ENCODE results near the gene ASTN2. TPM values are rescaled to one million over a fixed set of nuclear protein-coding genes. Genes with fewer than 3 reads are reported as not detected.

ASTN2 gene
- polyA plus RNA-seq, 3 donors from 2014 or later = 1.7 to 4.5 (median 2.2) TPM

DNA sequence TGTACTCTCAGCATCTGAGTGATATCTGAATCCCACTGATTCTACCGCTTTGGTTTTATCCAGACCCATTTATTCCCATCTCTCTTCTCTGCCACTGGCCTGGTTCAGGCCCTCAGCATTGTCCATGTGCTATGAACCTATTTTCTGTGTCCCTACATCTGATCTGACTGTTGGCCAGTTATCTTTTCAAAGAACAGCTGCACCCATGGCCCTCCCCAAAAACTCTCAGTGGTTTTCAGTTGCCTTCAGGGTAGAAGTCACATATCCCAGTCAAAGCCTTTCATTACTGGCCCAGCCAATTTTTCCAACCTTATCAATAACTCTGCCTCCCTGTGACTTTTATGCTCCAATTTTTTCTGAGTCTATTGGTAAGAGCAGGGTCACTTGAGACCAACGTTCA is 430.7 kb downstream of the ASTN2 start:
- peaks cover 0 to 4% (median 2%) of the 10 kb centered on the region in 3 donors for H3K27me3 Mint-ChIP-seq (ENCODE audit: low read depth in 3 of 3)
- peaks cover 0 to 13% (median under 1%) of the 10 kb centered on the region in 6 donors for H3K9me3 Mint-ChIP-seq

GRCh38 chr9:116980582-116981120 is 434.2 kb downstream of the ASTN2 start:
- H3K27ac Mint-ChIP-seq = no peak overlapping the region
- H3K4me1 Mint-ChIP-seq = no peaks in the 10 kb centered on the region
- H3K4me3 Mint-ChIP-seq = no peak overlapping the region
- H3K27me3 Mint-ChIP-seq (ENCODE audit: low read depth in 3 of 3) = peaks cover 0 to 4% (median 2%) of the 10 kb centered on the region in 3 donors
- peaks cover 0 to 16% (median under 1%) of the 10 kb centered on the region in 6 donors for H3K9me3 Mint-ChIP-seq
- H3K36me3 Mint-ChIP-seq = no peaks in the 10 kb centered on the region
- DNase-seq = no peak

More for the DNA sequence above, 430.7 kb downstream of the ASTN2 start:
- Mint-ChIP-seq H3K4me1 (no peaks in the 10 kb centered on the region), H3K36me3 (no peaks in the 10 kb centered on the region), H3K4me3 (no peak overlapping the region), H3K27ac (no peak overlapping the region)
- DNase-seq = no peak

- peaks cover 0 to 7% (median 2%) of the 10 kb centered on the region in 3 donors for H3K27me3 Mint-ChIP-seq (ENCODE audit: low read depth in 3 of 3)
- H3K27ac Mint-ChIP-seq = no peak overlapping the region
These were observed 435.4 kb downstream of the ASTN2 start for GRCh38 chr9:116979456-116979855.

GRCh38 chr9:116978155-116978554 is 436.7 kb downstream of the ASTN2 start:
- Mint-ChIP-seq H3K9me3 (peaks cover 0 to 14% (median under 1%) of the 10 kb centered on the region in 6 donors), H3K36me3 (no peaks in the 10 kb centered on the region), H3K4me1 (no peaks in the 10 kb centered on the region), H3K27ac (no peak overlapping the region), H3K27me3 (ENCODE audit: low read depth in 3 of 3) (peaks cover 0 to 5% (median 2%) of the 10 kb centered on the region in 3 donors), H3K4me3 (no peak overlapping the region)
- no peak for DNase-seq

More at GRCh38 chr9:116979456-116979855, 435.4 kb downstream of the ASTN2 start:
- Mint-ChIP-seq H3K4me1 (no peaks in the 10 kb centered on the region), H3K4me3 (no peak overlapping the region), H3K9me3 (peaks cover 0 to 16% (median under 1%) of the 10 kb centered on the region in 6 donors), H3K36me3 (no peaks in the 10 kb centered on the region)
- DNase-seq = no peak

GRCh38 chr9:116975126-116975525 is 439.7 kb downstream of the ASTN2 start:
- Mint-ChIP-seq H3K4me3 (no peak overlapping the region), H3K9me3 (peaks cover 0 to 10% (median 1%) of the 10 kb centered on the region in 6 donors), H3K27ac (no peak overlapping the region), H3K4me1 (no peaks in the 10 kb centered on the region), H3K36me3 (no peaks in the 10 kb centered on the region), H3K27me3 (ENCODE audit: low read depth in 3 of 3) (peaks cover 0 to 5% (median 2%) of the 10 kb centered on the region in 3 donors)
- no peak for DNase-seq

DNA sequence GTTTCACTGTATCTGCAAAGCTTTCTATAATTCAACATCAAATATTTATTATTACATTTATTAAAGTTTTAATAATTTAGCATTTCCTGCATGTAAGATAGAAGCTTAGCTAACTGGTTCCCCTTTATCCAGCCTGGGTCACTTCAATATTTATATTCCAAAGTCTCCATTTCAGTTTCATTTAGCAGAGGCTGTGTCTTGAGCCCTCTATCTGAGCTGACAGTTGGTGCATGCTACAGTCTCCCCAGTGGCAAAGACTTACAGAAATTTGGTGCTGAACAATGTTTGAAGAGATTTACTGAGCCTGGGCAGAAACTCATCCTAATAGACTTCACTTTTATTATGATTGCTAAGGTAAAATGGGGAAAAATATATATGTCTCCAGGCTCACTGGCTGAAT is 448.7 kb downstream of the ASTN2 start:
- Mint-ChIP-seq H3K4me3 (no peak overlapping the region), H3K4me1 (no peaks in the 10 kb centered on the region), H3K27me3 (ENCODE audit: low read depth in 3 of 3) (peaks cover 1 to 9% (median 2%) of the 10 kb centered on the region in 3 donors), H3K27ac (no peak overlapping the region), H3K36me3 (peaks cover 0 to 10% (median 0%) of the 10 kb centered on the region in 3 donors), H3K9me3 (peaks cover 0 to 16% (median 4%) of the 10 kb centered on the region in 6 donors)
- DNase-seq = no peak

DNA sequence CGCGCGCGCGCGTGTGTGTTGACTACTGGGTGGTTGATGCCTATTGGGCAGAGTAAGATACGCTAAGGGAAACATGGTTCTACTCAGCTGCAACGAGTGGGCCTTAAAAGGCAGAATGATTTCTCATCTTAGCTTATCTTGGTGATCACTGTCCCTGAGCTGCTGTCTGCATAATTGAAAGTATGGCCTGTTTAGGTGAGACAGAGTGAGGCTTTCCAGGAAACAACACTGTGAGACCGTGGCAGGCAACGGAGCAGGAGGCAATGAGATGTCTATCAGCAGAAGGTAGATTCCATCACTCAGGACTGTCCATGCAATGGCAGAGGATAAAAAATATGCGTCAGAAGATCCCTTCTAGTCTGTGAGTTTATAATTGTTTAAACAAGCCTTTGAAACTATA is 450.6 kb downstream of the ASTN2 start:
- Mint-ChIP-seq H3K9me3 (peaks cover 0 to 16% (median 4%) of the 10 kb centered on the region in 6 donors), H3K36me3 (peaks cover 0 to 10% (median 0%) of the 10 kb centered on the region in 3 donors), H3K4me3 (no peak overlapping the region)

DNA sequence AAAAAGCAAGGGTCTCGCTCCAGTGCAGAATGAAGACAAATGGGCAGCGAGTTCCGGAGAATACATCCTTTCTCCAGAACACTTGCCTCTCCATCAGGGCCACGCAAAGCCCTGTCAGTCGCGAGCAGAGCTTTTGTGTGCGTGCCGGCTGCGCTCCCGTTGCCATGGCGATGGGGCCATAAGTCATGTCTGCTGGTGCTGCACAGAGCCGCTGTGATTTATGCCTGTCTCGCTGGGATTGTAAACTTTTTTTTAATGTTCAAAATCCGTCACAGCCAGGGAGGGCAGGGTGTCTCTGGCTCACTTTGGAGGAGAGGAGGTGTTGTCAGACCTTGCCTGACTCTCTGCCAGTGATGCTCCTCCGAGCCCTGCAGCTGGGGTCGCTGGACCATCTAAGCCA is 455.0 kb downstream of the ASTN2 start:
- H3K9me3 Mint-ChIP-seq = peaks cover 2 to 16% (median 7%) of the 10 kb centered on the region in 6 donors
- H3K4me1 Mint-ChIP-seq = peaks cover 9 to 12% of the 10 kb centered on the region in 2 donors
- H3K27ac Mint-ChIP-seq = peak overlapping the region in 3 of 6 donors; percentile 89 to 95 (median 91)
- peaks cover 0 to 4% (median 0%) of the 10 kb centered on the region in 3 donors for H3K36me3 Mint-ChIP-seq
- peaks cover 3 to 29% (median 16%) of the 10 kb centered on the region in 3 donors for H3K27me3 Mint-ChIP-seq (ENCODE audit: low read depth in 3 of 3)
- H3K4me3 Mint-ChIP-seq = peak overlapping the region in 4 of 5 donors; percentile 22 to 86 (median 72)
- DNase-seq = peak in 1 of 3 donors; percentile 33

More for the DNA sequence above, 450.6 kb downstream of the ASTN2 start:
- DNase-seq = no peak
- H3K4me1 Mint-ChIP-seq = peaks cover under 1 to 2% of the 10 kb centered on the region in 2 donors
- H3K27me3 Mint-ChIP-seq (ENCODE audit: low read depth in 3 of 3) = peaks cover 2 to 12% (median 3%) of the 10 kb centered on the region in 3 donors
- H3K27ac Mint-ChIP-seq = peak overlapping the region in 1 of 6 donors; percentile 46

- Mint-ChIP-seq H3K27ac (peak overlapping the region; percentile 69 to 95 (median 86)), H3K27me3 (ENCODE audit: low read depth in 3 of 3) (peaks cover 3 to 25% (median 16%) of the 10 kb centered on the region in 3 donors), H3K4me3 (peak overlapping the region in 4 of 5 donors; percentile 22 to 86 (median 72)), H3K36me3 (peaks cover 0 to 4% (median 0%) of the 10 kb centered on the region in 3 donors), H3K9me3 (peaks cover 2 to 10% (median 7%) of the 10 kb centered on the region in 6 donors), H3K4me1 (peaks cover 9 to 12% of the 10 kb centered on the region in 2 donors)
- DNase-seq = peak; percentile 24 to 80 (median 36)
These were observed 456.0 kb downstream of the ASTN2 start for GRCh38 chr9:116958881-116959280.

- H3K4me3 Mint-ChIP-seq = no peak overlapping the region
- peak overlapping the region in 1 of 6 donors; percentile 24 for H3K27ac Mint-ChIP-seq
- H3K4me1 Mint-ChIP-seq = peaks cover 9 to 12% of the 10 kb centered on the region in 2 donors
- H3K27me3 Mint-ChIP-seq (ENCODE audit: low read depth in 3 of 3) = peaks cover 2 to 19% (median 16%) of the 10 kb centered on the region in 3 donors
- H3K36me3 Mint-ChIP-seq = no peaks in the 10 kb centered on the region
- DNase-seq = no peak
- H3K9me3 Mint-ChIP-seq = peaks cover 0 to 7% (median 3%) of the 10 kb centered on the region in 6 donors
These were observed 460.1 kb downstream of the ASTN2 start for GRCh38 chr9:116954731-116955130.

GRCh38 chr9:116953271-116953670 is 461.6 kb downstream of the ASTN2 start:
- no peak overlapping the region for H3K4me3 Mint-ChIP-seq
- H3K9me3 Mint-ChIP-seq = peaks cover 0 to 15% (median 3%) of the 10 kb centered on the region in 6 donors
- peaks cover 2 to 10% (median 7%) of the 10 kb centered on the region in 3 donors for H3K27me3 Mint-ChIP-seq (ENCODE audit: low read depth in 3 of 3)
- H3K36me3 Mint-ChIP-seq = no peaks in the 10 kb centered on the region
- peak overlapping the region in 2 of 6 donors; percentile 1 to 15 for H3K27ac Mint-ChIP-seq
- H3K4me1 Mint-ChIP-seq = no peaks in the 10 kb centered on the region
- DNase-seq = no peak

- H3K4me1 Mint-ChIP-seq = no peaks in the 10 kb centered on the region
- H3K27ac Mint-ChIP-seq = no peak overlapping the region
- no peak overlapping the region for H3K4me3 Mint-ChIP-seq
- peaks cover 0 to 15% (median 2%) of the 10 kb centered on the region in 6 donors for H3K9me3 Mint-ChIP-seq
- no peak for DNase-seq
- peaks cover under 1 to 2% (median 1%) of the 10 kb centered on the region in 3 donors for H3K27me3 Mint-ChIP-seq (ENCODE audit: low read depth in 3 of 3)
- no peaks in the 10 kb centered on the region for H3K36me3 Mint-ChIP-seq
These were observed 462.4 kb downstream of the ASTN2 start for GRCh38 chr9:116952436-116952810.

- peaks cover 0 to 2% (median 1%) of the 10 kb centered on the region in 3 donors for H3K27me3 Mint-ChIP-seq (ENCODE audit: low read depth in 3 of 3)
- H3K36me3 Mint-ChIP-seq = no peaks in the 10 kb centered on the region
- no peak overlapping the region for H3K4me3 Mint-ChIP-seq
- no peak overlapping the region for H3K27ac Mint-ChIP-seq
- H3K9me3 Mint-ChIP-seq = peaks cover 0 to 15% (median 2%) of the 10 kb centered on the region in 6 donors
- DNase-seq = no peak
- no peaks in the 10 kb centered on the region for H3K4me1 Mint-ChIP-seq
These were observed 463.0 kb downstream of the ASTN2 start for GRCh38 chr9:116951588-116952435.

All from immature natural killer cell (primary cell).